NCI-H2196 treated with DMSO at 0.1 percent for 48 hours (cell line): ENCODE data around the gene TUBA3E.
"Not testable (repeated sequence)": the region's sequence is repeated elsewhere in the genome, so short reads cannot be mapped to it uniquely, and the experiment has no call there.

ENCODE experiments used
- DNase-seq: peaks from one replicate; lab custom pipeline; 2025; ENCODE audit not compliant: unreplicated experiment; lab: John Stamatoyannopoulos, UW

TUBA3E gene

DNA sequence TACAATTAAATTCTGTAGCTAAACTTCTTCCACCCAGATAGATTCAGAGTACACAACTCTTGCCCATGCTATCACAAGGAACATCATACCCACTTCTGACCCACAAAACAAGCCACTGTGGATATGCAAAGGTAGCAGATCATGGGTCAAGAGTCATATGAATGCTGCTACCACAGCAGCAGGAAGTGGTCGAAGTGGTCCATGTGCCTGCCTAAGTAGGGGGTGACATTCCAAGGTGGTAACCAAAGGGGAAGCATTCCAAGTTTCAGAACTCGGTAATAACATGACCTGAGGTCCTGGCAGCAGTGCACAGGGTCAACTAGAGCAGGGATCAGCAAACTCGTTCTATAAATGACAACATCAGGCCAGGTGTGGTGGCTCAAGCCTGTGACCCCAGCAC, 5.8 kb downstream of the TUBA3E start:
- not testable (repeated sequence) for DNase-seq

DNA sequence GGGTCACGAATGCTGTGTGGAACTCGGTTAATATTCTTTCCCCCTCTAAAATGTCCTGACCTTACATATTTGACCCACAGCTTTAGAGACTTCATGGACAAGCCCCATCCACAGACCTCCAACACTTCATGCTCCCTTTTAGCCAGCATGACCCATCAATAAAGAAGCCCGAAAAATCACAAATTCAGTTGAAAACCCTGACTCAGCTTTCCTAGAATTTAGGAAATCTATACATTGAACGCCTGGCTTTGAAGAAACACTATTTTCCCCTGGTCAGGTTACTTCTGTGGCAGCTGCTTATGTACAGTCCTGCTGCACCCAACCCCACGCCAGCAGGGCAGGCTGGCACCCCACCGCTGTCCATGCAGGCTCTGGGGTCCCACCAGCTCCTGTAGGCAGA, 6.9 kb downstream of the TUBA3E start:
- not testable (repeated sequence) for DNase-seq

DNA sequence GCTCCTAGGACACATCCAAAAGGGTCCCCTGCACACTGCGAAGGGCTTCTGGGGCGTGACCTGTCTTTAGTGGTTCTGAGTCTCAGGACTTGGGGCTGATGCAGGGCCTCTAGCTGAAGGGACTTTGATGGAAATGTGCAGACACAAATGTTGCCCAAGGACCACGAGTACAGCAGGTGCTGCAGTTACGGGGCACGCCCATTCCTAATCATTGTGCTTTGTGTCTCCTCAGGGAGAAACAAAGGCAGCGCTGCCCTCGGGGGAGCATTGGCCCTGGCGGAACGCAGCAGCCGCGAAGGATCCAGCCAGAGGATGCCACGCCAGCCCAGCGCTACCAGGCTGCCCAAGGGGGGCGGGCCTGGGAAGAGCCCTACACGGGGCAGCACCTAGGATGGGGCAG, 8.0 kb downstream of the TUBA3E start:
- DNase-seq = no peak

DNA sequence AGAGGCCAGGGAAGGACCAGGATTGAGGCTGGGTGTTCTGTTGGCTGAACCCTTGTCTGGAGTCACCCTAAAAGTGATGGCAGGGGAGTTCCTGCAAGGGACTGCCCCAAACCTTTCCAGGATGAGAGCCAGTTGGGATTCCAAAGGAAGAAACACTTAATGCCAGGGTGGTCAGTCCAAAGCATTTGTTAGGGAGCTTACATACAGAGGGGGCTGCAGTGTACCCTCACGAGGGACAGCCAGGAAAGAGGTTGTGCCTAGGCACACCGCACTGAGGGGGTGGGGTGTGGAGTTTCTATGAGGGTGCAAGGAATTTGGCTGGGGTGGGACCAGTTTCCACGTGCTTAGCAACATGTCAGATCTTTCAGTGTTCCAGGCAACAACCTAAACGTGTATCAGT, 9.3 kb downstream of the TUBA3E start:
- not testable (repeated sequence) for DNase-seq

DNA sequence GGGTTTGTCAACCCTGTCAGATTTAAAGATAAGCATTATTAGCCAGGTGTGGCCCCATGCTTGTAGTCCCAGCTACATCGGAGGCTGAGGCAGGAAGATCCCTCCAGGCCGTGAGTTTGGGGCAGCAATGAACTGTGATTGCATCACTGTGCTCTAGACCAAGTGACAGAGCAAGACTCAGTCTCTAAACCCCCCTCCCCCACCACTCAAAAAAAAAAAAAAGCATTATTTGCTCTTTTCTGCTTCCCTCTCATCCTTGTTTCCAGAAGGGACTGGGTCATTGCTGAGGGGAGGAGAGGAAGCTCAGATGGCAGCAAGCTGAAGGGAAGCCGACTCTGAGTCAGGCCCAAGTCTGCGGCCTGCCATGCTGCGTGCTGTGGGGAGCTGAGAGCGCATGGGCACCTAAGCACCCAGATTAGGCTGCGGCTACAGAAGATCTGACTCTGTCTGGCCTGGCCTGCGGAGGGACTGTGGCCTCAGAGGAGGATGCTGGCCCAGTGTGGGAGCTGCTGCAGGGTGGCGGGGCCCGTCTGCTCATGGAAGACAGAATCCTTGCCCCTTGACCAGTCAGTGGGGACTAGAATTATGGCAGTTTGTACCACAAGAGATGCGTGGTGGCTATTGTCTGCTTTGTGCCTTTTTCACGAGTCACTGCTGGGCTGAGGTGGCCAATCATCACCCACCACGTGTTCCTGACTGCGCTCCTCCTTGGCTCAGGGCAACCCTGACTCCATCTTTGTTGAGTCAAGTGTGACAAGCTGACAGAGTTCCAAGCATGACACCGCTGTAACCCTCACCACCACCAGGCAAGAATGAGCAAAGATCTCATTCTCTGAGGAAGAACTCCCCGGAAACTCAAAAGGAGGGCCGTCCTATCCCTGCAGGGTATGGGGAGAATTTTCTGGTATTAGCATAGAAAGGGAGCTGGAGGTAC, 10.1 kb downstream of the TUBA3E start:
- DNase-seq = not testable (repeated sequence)

DNA sequence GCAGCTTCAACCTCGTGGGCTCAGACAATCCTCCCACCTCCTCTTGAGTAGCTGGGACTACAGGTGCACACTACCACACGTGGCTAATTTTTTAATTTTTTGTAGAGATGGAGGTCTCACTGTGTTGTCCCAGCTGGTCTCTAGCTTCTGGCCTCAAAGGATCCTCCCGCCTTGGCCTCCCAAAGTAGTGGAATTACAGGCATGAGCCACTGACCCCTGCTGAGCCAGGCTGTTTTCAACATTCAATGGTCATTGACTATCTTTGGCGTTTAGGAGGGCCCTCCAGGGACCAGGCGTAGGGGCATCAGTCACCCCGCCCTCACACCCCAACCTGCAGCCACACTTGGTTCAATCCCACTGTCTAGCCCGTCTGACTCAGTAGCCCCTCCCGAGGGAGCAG, 11.0 kb downstream of the TUBA3E start:
- DNase-seq = no peak

DNA sequence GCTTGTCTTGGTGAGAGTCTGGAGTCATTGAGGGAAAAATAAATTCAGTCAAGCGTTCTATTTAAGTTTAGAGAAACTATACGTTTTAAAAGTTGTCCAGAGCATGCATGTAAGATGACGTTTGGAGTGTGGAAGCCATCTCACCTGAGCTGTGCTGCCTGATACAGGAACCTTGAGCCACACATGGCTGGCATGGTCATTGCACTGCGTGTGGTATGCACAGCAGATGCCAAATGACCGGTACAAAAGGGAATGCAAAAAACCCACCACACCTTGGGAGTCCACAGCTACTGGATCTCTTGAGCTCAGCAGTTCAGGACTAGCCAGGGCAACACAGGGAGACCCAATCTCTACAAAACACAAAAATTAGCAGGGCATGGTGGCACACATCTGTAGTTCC, 11.8 kb downstream of the TUBA3E start:
- no peak for DNase-seq

DNA sequence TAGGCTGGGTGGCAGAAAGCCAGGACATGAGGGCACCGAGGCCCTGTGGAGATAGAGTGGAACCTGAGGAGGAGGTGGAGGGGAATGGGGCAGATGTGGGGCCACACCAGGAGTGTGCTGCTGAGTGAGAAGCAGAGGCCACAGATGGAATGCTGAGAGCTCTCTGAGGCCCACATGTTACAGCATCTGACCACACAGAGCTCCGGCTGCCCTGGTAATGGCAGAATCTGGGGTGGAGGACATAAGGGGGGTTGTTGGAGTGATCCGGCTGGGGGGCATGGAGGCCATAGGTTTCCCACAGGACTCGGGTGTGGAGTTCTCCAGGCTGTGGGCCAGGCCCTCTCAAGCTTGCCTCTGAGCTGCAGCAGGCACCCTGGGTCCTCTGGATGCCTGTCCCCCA, 12.3 kb downstream of the TUBA3E start:
- no peak for DNase-seq

DNA sequence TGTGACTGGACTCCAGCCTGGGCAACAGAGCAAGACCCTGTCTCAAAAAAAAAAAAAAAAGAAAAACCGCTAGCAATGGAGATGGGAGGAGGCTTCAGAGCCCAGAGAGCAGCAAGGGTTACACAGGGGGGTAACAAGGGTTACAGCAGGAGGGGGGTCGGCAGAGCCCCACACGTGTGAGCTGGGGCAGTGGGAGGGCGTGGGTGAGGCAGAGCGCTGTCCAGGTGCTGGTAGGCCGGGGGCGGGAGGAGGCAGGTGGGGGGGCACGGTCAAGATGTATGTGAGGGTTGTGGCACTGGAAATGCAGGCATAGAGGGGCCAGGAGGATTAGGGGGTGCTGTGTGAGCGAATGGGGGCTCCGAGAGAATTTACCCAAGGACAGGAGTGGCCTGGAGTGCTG, 12.8 kb downstream of the TUBA3E start:
- no peak for DNase-seq

DNA sequence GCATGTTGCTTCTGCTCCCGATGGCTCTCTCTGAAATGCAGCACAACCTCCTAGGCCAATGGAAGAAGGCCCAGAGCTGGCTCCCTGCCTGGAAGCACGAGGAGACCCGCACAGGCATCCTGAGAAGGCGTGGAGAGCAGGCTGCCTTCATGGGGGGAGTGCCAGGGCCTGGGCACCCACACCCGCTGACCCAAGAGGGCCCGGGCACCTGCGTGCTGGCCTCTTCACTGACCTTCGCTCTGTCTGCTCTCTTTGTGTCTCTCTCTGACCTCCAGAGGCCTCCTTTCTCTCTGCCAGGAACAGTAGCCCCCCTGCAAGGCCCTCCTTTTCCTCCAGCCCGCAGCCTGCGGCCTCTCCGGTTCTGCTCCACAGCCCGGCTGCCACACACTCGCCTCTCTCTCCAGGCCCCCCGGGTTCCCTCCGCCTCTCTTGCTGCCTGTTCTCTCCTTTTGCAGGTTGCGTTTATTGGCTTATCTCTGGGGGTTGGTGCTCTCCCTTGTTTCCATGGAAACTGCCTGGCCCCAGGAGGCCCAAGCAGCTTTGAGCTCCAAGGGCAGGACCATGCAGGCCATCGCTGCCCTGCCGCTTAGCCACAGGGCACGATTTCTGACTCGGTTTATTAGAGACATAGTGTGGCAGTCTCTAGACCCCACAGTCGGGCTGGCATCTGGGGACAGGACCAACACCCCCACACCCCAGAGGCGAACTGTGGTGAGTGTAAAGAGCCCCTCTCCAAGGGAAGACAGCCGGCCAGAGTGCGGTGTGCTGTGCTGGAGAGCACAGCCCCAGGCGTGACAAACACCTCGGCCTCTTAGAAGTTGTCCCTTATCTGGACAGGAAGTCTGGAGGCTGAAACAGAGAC, 14.5 kb downstream of the TUBA3E start:
- DNase-seq = no peak

DNA sequence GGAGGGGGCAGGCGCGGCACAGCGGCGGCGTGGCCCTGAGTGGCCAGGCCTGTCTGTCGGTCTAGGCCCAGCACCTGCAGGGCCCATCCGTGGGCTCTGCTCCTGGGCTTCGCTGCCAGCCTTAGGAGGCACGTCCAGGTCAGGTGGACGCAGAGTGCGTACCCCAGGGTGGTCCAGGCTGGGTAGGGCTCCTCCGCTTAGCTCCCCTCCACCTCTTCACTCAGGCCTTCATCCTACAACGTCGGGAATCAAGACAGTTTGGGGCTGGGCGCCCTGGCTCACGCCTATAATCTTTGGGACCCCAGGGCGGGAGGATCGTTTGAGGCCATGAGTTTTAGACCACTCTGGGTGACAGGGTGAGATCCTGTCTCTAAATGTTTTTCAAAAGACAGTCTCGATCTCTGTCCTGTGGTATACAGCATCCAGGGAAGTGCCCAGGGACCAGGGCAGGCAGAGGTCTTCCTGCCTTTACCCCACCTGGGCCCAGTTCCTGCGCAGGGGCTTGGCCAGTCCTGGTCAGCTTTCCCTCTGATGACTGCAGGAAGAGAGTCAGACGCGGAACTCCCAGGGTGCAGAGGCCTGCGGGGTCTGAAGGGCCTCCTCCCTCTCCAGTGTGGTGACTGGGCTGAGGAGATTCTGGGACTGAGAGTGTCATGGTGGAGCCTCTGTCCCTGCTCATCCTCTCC, 15.3 kb downstream of the TUBA3E start:
- DNase-seq = not testable (repeated sequence)

DNA sequence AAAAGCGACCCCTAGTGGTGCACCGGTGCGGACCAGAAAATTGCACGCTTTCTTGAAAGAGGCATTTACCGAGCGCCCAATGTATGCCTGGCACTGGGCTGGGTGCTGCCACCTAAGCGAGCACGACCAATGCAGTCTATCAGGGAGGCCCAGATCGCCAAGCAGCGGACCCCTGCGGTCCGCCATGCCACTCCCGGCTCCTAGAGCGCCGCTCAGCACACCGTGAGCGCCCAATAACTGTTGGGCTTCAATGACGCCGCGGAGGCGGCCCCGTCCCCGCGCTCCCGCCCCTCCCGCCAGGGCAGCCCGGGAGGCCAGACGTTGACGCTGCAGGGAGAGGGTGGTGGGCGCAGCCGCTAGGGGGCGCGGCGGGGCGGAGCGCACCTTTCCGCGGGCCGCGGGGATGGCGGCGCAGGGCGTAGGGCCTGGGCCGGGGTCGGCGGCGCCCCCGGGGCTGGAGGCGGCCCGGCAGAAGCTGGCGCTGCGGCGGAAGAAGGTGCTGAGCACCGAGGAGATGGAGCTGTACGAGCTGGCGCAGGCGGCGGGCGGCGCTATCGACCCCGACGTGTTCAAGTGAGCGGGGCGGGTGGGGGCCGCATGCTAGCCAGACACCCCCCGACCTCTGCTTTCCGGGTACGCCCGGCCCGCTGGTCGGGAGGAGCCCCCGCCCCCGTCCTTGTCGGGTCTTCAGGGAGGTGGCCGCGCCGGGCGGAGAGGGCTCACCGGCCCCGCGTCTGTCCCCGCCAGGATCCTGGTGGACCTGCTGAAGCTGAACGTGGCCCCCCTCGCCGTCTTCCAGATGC, 16.2 kb downstream of the TUBA3E start, which contains the start of gene MZT2B:
Gene MZT2B, plus strand, starts transcription at position 383 of the 803 bp plus-strand sequence. Its CDS starts 21 bp downstream, at position 404.
- peak; percentile 68 for DNase-seq

DNA sequence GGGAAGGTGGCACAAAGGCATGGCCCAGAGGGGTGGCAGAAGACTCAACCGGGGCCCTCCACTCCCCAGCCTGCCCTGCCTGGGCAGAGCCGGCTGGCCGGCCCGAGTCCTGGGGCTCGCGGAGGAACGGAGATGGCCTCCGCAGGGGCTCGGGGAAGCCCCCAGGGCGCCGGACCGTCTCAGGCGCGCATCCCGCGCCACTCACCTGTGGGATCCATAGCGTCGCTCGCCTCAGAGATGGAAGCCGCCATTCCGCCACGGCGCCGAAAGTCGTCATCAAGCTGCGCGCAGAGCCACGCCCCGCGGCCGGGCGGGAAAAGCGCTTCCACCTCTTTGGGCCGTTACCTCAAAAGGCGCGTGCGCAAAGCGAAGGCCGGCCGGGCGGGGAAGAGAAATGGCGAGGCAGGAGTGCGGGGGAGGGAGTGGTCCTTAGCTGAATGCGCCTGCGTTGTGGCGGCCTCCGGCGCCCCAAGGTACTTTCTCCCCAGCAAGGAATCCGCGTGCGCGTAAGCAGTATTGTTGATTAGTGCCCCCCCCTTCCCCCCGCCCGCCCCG, 16.8 kb downstream of the TUBA3E start, which contains the start of gene SMPD4:
Gene SMPD4, minus strand, starts transcription at position 278 of the 555 bp plus-strand sequence. CDS start 5,010 bp downstream, outside the sequence.
- peak; percentile 85 for DNase-seq

DNA sequence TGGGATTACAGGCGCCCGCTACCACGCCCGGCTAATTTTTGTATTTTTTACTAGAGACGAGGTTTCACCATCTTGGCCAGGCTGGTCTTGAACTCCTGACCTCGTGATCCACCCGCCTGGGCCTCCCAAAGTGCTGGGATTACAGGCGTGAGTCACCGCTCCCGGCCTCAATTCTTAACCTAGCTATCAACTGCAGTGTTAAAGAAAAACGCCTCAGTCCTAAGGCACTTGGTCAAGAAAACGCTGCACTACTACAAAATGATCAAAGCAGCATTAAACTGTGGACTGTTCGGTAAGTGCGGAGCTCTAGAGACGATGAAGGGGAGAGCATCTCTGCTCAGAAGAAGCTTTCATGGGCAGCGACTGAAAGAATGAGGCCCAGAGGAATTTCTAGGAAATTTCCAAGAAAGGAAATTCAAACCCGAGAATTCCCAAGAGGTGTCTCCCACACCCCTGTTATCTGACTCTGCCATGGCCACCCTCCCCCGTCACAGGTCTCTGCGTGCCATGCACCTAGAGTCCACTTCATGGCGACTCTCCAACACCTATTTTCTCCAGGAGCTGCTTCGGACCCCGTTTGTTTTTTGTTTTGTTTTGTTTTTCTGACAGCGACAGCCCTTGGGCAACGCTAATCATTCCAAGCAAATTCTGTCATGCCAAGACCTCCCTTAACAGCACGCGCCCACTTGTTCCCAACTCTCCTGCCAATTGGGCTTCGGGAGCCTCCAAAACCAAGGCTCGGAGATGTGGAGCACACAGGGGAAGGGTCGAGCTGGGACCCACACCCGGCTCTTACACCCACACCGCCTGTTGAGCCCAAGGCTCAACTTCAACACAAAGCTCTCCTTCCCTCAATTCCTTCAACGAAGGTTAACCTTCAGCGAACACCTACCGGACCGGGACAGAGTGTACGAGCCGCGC, 17.6 kb downstream of the TUBA3E start:
- not testable (repeated sequence) for DNase-seq

DNA sequence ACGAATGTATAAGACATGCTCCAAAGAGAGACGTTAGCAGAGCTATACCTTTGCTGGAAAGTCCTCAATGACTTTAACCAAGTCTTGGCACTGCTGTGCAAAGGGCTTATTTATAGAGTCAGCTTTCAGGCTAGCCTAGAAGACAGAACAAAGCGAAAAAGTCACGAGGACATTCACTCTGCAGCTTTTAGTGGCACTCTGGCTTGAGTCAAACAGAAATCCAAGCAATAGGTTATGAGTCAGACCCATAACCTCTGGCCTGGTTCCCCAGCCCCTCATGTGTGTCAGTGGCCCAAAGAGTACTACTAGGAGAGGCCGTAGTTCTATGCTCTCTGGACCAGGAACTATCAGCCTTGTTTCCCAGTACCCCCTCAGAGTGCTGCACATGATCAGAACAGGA, 23.4 kb downstream of the TUBA3E start:
- not testable (repeated sequence) for DNase-seq

DNA sequence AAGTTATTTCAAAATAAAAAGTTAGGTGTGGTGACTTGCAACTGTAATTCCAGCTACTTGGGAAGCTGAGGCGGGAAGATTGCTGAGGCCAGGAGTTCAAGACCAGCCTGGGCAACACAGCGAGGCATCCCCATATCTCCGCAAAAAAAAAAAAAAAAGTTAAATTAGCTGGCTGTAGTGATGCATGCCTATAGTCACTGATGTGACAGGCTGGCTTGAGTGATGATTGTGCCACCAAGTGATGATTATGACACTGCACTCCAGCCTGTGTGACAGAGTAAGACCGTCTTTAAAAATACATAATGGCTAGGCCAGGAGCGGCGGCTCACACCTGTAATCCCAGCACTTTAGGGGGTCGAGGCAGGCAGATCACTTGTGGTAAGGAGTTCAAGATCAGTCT, 28.3 kb downstream of the TUBA3E start:
- no peak for DNase-seq

DNA sequence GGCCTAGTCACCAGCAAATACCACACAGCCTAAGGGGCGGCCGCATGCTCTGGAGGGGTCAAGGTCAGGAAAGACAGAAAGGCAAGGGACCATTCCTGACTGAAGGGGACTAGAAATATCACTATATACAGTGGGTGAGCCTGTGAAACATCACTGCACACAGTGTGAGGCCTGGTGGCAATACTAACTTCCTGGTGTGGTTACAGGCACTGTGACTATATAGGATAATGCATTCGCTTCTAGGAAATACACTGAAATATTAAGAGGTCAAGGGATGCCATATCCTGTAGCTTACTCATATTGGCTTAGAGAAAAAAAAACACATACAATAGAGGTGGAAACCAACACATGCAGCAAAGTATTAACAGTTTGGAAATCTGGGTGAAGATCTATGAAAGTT, 29.1 kb downstream of the TUBA3E start:
- DNase-seq = not testable (repeated sequence)

DNA sequence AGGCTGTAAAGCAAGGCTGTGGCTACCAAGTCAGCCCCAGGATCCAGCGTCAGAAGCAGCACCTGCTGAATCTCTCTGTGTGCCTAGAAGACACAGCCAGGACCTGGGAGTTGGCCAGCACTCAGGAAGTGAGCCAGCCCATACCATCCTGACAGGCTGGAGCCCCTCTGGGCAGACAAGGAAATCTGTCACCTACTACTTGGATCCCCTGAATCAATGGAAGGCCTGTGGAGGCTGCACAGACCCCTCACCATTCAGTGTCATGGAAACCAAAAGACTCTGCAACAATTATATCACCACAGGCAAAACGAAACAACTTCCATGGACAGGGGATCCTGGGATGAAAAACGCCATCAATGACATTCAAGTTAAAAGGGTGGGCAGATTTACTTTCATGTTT, 31.6 kb downstream of the TUBA3E start:
- not testable (repeated sequence) for DNase-seq
